ENCODE measurements around the gene IFNL4.
A peak's percentile ranks its signal among the peaks of the same experiment; 100 is the strongest.
"Not testable (repeated sequence)": the region's sequence is repeated elsewhere in the genome, so short reads cannot be mapped to it uniquely, and the experiment has no call there.

The IFNL4 gene

GRCh38 chr19:39219108-39219507, 29.5 kb downstream of the IFNL4 start:
- DNase-seq, result not testable (repeated sequence)

GRCh38 chr19:39218230-39219007, 30.2 kb downstream of the IFNL4 start:
- DNase-seq, result no peak

GRCh38 chr19:39217094-39217493, 31.6 kb downstream of the IFNL4 start:
- DNase-seq, result no peak

- DNase-seq, result not testable (repeated sequence)
These were observed 33.3 kb downstream of the IFNL4 start for GRCh38 chr19:39215323-39215722.

GRCh38 chr19:39212375-39212742, 36.3 kb downstream of the IFNL4 start:
- DNase-seq, result no peak

GRCh38 chr19:39211731-39212374, 36.8 kb downstream of the IFNL4 start:
- no peak for DNase-seq

GRCh38 chr19:39209196-39209595, 39.5 kb downstream of the IFNL4 start:
- DNase-seq, result no peak

GRCh38 chr19:39208175-39208795, 40.4 kb downstream of the IFNL4 start:
- no peak for DNase-seq

GRCh38 chr19:39207293-39207836, 41.3 kb downstream of the IFNL4 start:
- DNase-seq, result no peak

GRCh38 chr19:39206122-39206521, 42.5 kb downstream of the IFNL4 start:
- no peak for DNase-seq

- no peak for DNase-seq
These were observed 43.2 kb downstream of the IFNL4 start for GRCh38 chr19:39205449-39205764.

- DNase-seq, result no peak
These were observed 45.0 kb downstream of the IFNL4 start, which contains the start of gene SYCN for GRCh38 chr19:39203372-39204341. TSS of gene SYCN (minus strand) at chr19:39204263. CDS start at chr19:39204254, 9 bp downstream.

- DNase-seq, result no peak
These were observed 45.7 kb downstream of the IFNL4 start for GRCh38 chr19:39202998-39203355.

- no peak for DNase-seq
These were observed 47.9 kb downstream of the IFNL4 start for GRCh38 chr19:39200803-39201115.

- DNase-seq, result no peak
These were observed 48.4 kb downstream of the IFNL4 start for GRCh38 chr19:39200066-39200802.

- peak; percentile 20 for DNase-seq
These were observed 49.6 kb downstream of the IFNL4 start for GRCh38 chr19:39199025-39199424.

- no peak for DNase-seq
These were observed 50.8 kb downstream of the IFNL4 start for GRCh38 chr19:39197808-39198207.

GRCh38 chr19:39196860-39197562, 51.6 kb downstream of the IFNL4 start, which contains the start of gene NCCRP1:
TSS of gene NCCRP1 (plus strand) at chr19:39196964. CDS start at chr19:39196983, 19 bp downstream.
- DNase-seq, result no peak

- DNase-seq, result no peak
These were observed 52.3 kb downstream of the IFNL4 start for GRCh38 chr19:39196320-39196719.

Measured in fibroblast of skin of back (primary cell).